Cortex of kidney (tissue), 1 donor: ENCODE measurements around the gene SIN3A.

Source experiments
- DNase-seq: peaks from one replicate; lab custom pipeline; 2025; lab: John Stamatoyannopoulos, UW

SIN3A gene

DNA sequence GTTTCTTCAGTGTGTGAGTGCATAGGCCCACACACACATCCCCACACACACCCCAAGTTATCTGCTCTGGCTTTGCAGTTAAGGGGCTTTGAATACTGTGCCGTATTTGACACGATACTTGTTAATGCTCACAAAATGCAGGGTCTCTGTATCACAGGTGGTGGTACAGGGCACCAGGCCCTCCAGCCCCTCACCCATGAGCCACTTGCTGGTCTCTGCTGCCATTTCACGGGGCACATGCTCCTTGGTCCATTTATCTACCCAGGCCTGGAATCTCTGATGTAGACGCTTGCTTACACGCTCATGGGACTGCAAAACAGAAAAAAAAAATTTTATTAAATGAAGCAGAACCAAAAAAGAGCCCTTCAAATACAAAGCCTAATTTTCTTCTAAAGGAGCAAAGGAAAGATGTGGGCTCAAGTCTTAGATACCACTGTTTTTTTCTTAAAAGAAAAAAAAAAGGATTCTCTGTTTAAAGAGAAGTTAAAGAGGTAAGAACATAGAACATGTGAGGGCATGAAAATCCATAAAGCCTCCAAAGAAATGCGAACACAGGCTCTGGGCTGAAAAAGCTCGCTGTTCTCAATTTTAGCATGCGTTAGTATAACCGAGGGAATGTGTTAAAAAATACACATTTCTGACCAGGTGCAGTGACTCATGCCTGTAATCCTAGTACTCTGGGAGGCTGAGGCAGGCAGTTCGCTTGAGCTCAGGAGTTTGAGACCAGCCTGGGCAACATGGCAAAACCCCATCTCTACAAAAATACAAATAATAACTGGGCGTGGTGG, 79.4 kb downstream of the SIN3A start:
- DNase-seq, result no peak

DNA sequence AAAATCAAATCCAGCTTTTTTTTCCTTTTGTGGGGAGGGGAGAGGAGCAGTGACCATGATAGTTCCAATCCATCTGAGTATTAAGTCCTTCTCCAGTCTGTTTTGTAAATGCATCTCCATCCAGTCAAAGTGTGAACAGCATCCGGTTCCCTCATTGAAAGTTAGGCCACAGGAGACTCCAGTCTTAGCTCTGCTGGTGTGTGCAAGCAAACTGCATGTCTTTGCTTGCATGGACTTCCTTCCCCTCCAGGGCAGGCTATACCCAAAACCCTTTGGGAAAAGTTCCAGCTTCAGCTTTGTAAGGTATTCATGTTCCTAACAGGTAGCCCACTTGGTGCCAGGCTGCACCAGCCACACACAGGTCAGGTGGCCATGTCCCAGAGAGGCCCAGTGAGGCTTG, 80.0 kb downstream of the SIN3A start:
- no peak for DNase-seq

DNA sequence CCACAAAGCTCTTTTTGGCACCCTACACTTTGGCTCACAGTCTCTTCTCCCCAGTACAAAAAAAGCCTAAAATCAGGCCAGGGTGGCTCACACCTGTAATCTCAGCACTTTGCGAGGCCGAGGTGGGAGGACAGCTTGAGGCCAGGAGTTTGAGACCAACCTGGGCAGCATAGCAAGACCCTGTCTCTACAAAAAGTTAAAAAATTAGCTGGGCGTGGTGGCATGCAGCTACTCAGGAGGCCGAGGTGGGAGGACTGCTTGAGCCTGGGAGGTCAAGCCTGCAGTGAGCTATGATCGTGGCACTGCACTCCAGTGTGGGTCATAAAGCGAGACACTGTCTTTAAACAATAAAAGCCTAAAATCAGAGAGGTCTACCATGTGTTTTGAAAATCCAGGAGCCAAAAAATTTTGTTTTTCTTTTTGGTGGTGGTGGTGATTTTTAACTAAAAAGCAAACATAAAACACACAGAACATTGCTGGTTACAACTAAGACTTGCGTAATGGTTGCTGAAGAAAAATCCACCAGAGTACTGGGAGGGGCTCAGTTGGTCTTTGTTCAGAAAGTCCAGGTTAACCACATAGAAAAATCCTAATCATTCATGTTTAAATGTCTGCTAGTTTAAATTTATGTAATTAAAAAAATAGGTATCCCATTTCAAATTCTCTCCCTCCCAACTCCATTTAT, 81.5 kb downstream of the SIN3A start:
- no peak for DNase-seq

DNA sequence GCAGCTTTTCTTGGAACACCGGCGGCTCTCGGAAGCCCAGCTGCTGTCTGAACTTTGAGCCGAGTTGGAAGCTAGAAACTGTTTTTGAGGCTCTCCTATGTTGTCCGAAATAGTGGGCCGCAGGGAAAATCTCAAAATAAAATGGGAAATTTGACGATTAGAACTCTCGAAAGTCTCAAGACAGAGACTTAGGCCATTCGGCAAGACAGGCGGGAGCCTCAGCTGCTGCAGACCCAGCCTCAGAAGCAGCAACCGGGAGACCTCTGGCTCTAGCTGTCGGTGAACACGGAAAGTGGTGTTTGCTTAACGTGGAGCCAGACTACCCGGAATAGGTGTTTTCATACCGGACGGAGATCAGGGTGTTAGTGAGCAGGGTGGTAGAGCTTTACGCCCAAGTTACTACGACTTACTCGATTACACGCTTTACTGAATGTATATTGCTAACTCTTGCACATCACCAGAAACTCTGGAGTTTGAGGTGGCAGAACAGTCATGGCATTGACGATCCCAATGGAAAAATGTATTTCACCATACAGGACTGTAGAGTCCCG, 82.7 kb downstream of the SIN3A start:
- no peak for DNase-seq

DNA sequence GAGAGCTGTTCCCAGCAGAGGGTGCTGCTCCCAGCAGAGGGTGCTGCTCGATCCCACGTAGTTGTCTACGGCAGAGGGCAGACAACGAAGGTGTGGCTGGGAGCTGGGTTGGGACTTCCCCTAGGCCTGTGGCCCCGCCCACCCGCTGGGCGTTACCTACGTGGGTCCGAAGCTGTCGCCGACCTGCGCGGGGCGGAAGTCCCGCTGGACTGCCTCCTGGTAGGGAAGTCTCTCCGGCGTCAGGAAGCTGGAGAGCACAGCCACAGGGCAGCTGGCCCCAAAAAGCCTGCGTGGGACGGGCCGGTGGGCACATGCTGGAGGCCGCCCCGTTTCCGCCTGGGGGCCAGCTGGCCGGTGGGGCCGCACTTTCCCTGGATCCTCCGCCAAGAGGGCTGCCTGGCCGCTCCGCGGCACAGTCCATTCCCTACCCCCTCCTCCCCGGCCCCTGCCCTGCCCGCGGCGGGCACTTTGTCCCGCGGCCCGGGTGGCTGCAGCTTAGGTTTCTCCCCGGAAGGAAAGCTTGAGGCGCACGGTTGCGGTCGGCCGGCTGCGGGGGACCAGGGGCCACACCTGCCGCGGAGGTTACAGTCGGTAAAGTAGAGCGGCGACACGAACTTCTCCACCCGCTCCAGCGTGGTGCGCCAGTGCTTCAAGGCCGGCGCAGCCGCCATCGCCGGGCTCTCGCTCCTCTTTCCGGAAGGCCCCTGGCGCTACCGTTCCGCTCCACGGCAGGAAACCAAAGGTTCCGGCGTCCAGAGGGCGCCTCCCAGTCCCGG, 83.4 kb downstream of the SIN3A start, which contains the start of gene MAN2C1:
Gene MAN2C1 (minus strand): TSS at position 695 of the 776 bp plus-strand sequence. CDS start 24 bp downstream, at position 671.
- DNase-seq, result peak; percentile 65

DNA sequence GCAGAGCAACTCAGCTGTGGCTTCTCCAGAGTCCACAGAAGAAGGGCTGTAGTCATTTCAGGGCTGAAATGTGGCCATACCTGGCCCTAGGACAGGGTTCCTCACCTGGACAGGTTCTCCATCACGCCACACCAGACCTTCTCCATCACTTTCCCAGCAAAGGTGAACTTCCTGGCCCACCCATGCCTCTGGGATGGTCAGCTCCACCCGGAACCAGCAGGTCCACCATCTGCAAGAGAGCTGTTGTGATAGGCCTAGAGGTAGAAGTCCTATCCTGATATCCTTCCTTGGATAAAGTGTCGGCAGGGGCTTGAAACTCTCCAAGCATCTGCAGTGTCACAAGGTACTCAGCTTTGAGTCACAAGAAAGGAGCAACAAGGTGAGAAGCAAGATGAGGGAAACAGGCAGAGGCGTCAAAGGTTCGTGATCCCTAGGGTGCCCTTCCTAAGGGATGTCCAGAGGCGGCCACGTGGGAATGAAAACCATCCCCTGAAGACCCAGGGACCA, 84.0 kb downstream of the SIN3A start:
- DNase-seq, result no peak

DNA sequence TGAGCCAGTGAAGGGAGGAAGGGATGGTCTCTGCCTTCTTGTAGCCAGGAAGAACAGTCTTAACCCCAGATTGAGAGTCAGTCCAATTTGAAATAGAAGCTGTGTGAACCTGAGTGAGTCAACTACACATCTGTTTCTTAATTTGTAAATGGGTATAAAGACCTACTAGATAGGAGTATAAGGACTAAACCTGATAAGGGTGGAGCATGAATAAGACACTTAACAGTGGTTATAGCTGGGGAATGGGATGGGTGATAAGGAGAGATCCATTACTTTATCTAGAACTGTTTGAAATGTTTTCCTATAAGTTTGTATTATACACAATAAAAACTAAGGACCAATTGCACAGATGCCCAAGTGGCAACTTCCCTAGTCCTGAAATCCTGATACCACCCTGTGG, 84.5 kb downstream of the SIN3A start:
- no peak for DNase-seq

DNA sequence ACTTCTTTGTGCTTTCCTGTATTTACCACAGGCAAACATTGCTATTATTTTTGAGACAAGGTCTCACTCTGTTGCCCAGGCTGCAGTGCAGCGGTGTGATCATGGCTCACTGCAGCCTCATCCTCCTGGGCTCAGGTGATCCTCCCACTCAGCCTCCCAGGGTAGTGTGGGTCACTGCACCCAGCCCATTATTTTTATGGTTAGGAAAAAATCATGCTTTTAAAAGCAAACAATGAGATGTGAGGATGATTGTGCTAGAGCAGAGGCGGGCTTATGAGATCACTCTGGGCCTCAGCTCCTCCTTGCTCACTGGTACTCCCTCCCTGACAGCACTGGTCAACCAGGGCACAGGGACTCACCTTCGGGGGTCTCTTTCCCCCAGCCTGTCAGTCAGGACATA, 85.3 kb downstream of the SIN3A start:
- no peak for DNase-seq

DNA sequence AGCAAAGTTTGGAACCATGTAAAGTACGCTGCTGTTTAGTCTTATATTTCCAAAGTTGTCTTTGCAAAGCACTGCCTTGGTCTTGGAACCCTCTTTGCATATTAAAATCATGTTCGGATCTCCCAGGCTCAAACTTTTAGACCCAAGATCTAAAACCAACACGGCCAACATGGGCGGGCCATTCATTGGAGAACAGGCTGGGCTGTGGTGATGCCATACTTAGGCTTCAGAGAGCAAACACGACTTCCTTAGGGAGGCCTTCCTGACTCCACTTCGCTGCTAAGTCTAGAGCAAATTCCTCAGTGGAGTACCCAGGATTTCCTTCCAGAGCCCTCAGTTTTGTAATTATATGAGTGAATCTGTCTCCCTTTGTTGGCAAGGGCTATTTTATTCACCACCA, 86.6 kb downstream of the SIN3A start:
- DNase-seq, result no peak

DNA sequence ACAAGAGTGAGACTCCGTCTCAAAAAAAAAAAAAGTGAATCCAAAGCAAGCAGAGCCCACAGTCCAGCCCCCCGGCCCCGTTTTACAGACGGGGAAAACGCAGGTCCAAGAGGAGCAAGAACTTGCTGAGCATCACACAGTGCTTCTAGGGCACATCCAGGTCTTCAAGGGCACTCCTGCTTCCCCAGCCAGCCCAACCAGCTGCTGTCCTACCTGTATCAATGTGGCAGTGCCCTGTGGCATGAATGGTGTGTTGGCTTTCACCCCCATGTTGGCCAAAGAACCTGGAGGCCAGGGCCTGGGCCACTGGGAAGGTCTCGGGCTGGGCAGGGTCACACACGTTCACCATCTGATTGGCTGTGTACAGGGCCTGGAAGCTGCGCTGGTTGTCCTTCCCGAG, 87.7 kb downstream of the SIN3A start:
- DNase-seq, result no peak

DNA sequence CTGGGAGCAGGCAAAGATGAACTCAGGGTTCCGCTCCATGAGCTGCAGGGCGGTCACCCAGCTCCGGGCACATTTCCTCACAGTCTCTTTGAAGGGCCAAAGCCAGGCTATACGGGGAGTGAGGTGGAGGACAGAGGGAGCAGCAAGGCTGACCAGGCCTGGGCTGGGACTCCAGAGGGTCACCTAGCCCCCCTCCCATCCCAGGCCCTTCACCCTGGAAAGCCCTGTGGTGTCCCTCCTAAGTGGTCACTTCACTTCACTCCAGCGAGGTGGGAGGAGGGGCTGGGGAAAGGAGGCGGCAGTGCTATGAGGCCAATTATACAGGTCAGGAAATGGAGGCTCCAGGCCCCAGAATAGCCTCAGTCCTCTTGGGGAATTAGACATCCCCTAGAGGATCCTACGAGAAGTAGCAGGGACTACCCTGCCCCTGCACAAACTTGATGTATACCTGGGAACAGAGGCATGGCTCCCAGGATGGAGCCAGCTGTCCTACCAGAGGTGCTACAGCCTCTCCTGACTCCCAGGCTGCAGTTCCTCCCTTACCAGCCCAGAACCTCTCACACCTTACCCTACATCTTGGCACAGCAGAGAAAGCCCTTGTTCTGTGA, 88.7 kb downstream of the SIN3A start:
- DNase-seq, result no peak

DNA sequence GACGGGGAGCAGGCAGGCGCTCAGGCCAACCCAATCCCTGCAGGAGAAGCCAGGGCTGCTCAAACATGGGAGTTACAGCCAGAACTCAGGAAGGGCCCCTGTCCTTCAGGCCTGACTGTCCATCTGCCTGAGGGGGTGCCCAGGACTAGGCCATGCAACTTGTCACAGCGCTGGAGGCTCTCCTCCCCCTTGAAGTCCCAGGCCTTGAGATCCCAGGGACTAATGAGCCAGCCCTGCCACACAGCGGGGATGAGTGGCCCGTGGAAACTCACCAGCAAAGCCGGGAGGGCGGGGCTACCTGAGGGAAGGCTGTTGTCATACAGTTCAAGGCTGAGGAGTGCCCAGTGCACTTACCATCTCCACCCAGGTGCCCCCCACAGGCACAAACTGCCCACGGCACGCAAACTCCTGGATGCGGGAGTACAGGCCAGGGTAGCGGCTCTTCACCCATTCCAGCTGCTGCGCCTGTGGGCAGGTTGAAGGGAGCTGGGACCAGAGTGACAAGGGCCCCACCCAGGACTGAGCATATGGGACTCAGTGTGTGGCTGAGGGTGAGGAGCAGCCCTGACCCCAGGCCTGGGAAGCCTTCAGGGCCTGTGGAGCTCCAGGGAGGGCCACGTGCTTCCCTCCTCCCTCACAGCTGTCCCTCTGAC, 89.4 kb downstream of the SIN3A start:
- no peak for DNase-seq

DNA sequence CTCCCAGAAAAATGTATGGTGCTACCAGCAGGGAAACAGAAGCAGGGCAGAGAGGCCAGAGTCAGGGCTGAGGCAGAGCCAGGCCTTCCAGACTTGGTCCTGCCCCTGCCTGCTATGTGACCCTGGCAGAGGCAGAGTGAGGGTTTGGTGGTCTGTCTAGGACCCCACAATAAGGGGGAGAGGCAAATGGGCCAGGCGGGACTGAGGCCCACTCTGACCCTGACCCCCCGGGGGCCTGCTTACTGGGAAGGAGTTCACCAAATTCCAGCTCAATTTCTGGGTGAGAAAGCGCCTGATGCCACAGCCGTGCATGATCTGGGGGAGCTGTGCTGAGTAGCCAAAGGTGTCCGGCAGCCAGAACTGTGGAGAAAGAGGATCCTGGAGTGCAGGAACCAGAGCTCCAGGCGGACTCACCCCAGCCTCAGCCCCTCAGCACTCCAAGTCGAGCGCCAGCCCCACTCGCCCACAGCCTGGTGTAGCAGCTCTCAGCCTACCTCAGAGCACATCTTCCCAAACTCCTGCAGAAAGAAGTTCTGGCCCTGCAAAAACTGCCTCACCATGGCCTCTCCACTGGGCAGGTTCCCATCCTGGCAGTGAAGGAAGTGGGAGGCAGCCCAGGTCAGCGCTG, 90.0 kb downstream of the SIN3A start:
- no peak for DNase-seq

DNA sequence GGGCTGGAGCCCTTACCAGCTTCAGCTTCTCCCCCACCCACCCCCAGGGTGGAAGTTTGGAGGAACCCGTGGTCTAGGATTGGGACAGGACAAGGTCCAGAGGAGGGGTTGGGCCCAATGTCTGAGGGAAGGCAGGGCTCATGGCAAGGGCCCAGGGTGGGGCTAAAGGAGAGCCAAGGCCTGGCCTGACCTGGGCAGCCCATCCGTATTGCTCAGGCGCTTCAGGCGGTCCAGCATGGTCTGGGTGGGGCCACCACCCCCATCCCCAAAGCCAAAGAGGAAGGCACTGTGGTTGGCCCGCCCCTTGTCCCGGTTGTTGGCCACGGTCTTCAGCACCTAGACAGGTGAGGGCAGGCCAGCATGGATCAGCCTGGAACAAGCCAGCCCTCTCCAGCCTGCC, 90.6 kb downstream of the SIN3A start:
- DNase-seq, result no peak

DNA sequence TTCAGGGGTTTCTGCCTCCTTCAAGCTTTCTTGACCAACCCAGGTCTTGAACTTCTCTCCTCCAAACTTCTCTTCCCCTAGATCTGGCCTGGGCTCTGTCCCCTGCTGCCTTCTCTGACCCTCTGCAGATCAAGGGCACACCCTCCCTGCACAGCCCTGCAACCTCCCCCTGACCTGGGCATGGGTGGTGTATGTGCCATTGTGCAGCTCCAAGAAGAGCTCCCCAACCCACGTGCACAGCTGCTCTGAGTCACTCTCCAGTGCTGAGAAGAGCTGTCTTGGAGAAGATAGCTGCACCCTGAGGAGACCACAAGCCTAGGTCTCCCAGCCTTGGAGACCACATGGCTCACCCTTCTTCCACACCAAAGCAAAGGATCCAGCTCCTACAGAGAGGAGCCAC, 91.1 kb downstream of the SIN3A start:
- DNase-seq, result no peak

DNA sequence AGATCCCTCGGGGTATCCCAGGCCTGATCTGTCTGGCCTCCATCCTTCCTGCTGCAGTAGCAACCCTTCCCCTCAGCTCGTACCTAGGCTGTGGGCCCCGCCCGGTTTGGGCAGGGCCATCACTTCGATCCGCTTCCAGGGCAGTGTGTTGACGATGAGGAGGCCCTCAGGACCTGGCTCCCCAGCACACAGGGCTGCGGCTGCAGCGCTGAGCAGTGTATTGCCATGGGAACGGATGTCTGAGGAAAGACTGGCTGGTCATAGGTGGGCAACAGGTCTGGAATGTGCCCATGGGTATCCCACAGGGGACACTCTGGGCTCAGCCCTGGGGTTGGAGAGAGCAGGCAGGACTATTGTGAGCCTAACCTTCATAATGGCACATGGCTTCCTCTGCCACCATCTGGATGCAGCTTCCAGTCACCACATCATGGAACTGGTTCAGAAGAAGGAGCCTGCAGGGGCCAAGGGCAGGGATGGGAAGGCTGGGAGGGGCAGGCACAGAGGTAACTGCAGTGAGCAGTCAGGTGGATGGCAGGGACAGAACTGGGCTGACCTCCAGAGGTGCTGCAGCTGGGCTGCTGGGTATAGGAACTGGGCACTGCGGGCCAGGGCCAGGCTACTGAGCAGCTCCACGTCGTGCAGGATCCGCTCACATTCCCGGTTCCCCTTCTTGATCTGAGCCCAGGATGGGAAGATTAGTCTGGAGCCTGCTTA, 91.8 kb downstream of the SIN3A start:
- no peak for DNase-seq

DNA sequence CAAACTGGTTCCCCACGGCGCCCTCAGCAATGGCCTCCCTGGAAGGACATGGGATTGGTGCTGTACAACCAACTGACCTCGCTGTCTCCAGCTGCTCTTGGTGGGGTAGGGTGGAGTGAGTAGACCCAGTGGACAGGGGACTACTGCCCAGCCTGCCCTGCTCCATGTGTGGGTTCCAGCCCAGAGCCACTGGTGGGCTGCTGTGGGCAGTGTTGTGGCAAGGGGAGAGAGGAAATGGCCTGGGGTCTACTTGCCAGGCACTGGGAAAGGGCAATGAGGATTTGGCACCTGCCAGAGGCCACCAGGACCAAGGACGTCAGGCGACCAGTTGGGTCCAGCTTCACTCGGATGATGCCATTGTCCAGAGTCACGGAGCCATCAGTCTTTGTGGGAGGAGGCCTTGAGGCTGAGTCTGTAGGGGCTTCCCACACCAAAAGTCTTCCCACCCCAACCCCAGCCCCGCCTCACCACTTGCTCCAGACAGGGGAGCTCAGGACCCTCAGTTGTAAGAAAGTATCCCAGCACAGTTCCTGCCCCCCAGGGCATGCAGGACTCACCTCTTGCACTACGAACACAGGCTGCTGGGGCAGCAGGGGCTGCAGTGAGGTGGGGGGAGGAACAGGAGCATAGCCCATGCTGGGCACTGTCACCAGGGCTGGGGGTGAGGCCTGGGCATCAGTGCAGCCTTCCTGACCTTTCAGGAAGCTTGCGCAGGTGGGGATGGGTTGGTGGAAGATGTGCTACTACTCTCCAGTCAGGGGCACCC, 92.5 kb downstream of the SIN3A start:
- no peak for DNase-seq

DNA sequence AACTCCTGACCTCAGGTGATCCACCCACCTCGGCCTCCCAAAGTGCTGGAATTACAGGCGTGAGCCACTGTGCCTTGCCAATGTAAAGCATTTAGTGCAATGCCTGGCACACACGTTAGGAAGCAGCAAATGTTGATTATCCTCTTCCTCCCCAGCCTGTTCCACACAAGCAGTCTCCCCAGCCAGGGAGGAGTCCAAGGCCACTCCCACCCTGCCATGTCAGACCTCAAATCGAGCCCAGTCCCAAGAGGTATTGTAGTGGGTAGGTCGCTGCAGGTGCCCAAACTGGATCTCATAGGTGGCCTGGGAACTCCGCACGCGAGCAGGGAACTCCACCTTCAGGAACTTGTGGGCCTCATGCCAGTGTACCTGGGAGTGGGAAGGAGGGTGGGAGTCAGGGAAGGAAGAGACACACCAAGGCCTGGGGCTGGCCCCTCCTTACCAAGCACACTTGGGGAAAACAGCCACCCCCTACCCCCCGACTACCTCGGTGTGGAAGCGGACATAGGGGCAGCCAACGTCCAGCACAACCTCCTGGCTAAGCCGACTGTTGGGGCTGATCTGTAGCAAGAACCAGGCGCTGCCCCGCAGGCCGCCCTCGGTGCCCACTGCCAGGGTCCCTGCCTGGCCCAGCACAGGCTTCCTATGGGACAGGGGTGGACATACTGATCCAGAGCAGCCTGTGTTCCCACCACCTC, 93.4 kb downstream of the SIN3A start:
- DNase-seq, result no peak

DNA sequence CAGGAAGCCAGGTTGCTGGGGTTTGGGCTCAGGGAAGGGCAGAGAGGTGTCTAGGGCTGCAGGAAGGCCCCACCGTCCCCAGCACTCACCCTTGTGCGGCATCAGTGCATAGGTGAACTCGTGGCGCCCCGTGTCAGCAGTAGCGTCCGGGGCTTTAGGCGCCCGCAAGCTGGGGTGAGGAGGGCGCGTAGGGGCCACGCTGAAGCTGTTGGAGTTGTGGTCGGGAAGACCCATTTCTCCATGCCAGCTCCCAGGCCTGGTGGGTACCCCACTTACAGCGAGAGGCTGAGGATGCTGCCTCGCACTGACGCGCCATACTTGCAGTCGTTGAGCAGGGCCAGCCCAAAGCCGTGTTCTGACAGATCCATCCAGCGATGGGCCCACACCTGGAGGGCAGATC, 95.0 kb downstream of the SIN3A start:
- no peak for DNase-seq
